ENCODE measurements around the gene GPR78. TPM values are rescaled to one million over a fixed set of nuclear protein-coding genes. Genes with fewer than 3 reads are reported as not detected.

GPR78 gene
- total and polyA plus RNA-seq, 4 donors, result 0.05 to 0.28 TPM; not detected in 2

- Histone ChIP-seq H3K27ac (ENCODE audit: low read depth in 1 of 2, low read length in 1 of 2) (no peak overlapping the region), H3K4me1 (ENCODE audit: control insufficient read depth in 5 of 5, insufficient read depth in 5 of 5, low read length in 5 of 5) (peaks cover 0 to 26% (median 11%) of the 10 kb centered on the region in 5 donors), H3K4me3 (no peak overlapping the region), H3K9ac (ENCODE audit: insufficient read depth in 1 of 2, low read length in 2 of 2) (no peak overlapping the region), H3K27me3 (ENCODE audit: control insufficient read depth in 3 of 3, insufficient read depth in 3 of 3, low read length in 2 of 3) (no peaks in the 10 kb centered on the region), H3K9me3 (ENCODE audit: control insufficient read depth in 4 of 4, insufficient read depth in 3 of 4, low read length in 3 of 4) (no peaks in the 10 kb centered on the region), H3K36me3 (ENCODE audit: control insufficient read depth in 4 of 4, insufficient read depth in 4 of 4, low read length in 4 of 4) (no peaks in the 10 kb centered on the region)
- WGBS, 2 donors, result 92 to 96% methylated on average over 12 of the region's 12 CpGs
- DNase-seq (no peak), ATAC-seq (ENCODE audit: insufficient read depth, low FRiP score) (no peak)
- no peak for TF ChIP-seq CTCF (IDR thresholded peaks at IDR 0.05; ENCODE audit: control extremely low read depth, extremely low read depth)
Observed at GRCh38 chr4:8538076-8538702, 42.0 kb upstream of the GPR78 start.

- no peak overlapping the region for H3K9ac ChIP-seq (ENCODE audit: insufficient read depth in 1 of 2, low read length in 2 of 2)
- H3K4me1 ChIP-seq (ENCODE audit: control insufficient read depth in 5 of 5, insufficient read depth in 5 of 5, low read length in 5 of 5), result peaks cover 0 to 24% (median 11%) of the 10 kb centered on the region in 5 donors
- no peak for DNase-seq
- H3K36me3 ChIP-seq (ENCODE audit: control insufficient read depth in 4 of 4, insufficient read depth in 4 of 4, low read length in 4 of 4), result no peaks in the 10 kb centered on the region
- ATAC-seq (ENCODE audit: insufficient read depth, low FRiP score), result no peak
- no peak overlapping the region for H3K4me3 ChIP-seq
- 83 to 92% methylated on average over 15 of the region's 15 CpGs for WGBS, 2 donors
- TF ChIP-seq CTCF (IDR thresholded peaks at IDR 0.05; ENCODE audit: control extremely low read depth, extremely low read depth), result no peak
- H3K27ac ChIP-seq (ENCODE audit: low read depth in 1 of 2, low read length in 1 of 2), result no peak overlapping the region
- no peaks in the 10 kb centered on the region for H3K9me3 ChIP-seq (ENCODE audit: control insufficient read depth in 4 of 4, insufficient read depth in 3 of 4, low read length in 3 of 4)
- no peaks in the 10 kb centered on the region for H3K27me3 ChIP-seq (ENCODE audit: control insufficient read depth in 3 of 3, insufficient read depth in 3 of 3, low read length in 2 of 3)
Observed at GRCh38 chr4:8538703-8539567, 41.3 kb upstream of the GPR78 start.

- TF ChIP-seq CTCF (IDR thresholded peaks at IDR 0.05; ENCODE audit: control extremely low read depth, extremely low read depth), result no peak
- WGBS, 2 donors, result 88 to 96% methylated on average over 5 of the region's 5 CpGs
- H3K27ac ChIP-seq (ENCODE audit: low read depth in 1 of 2, low read length in 1 of 2), result no peak overlapping the region
- no peaks in the 10 kb centered on the region for H3K36me3 ChIP-seq (ENCODE audit: control insufficient read depth in 4 of 4, insufficient read depth in 4 of 4, low read length in 4 of 4)
- H3K9ac ChIP-seq (ENCODE audit: insufficient read depth in 1 of 2, low read length in 2 of 2), result no peak overlapping the region
- peaks cover 0 to 23% (median 11%) of the 10 kb centered on the region in 5 donors for H3K4me1 ChIP-seq (ENCODE audit: control insufficient read depth in 5 of 5, insufficient read depth in 5 of 5, low read length in 5 of 5)
- ATAC-seq (ENCODE audit: insufficient read depth, low FRiP score) (no peak), DNase-seq (peak in 1 of 3 donors; percentile 6)
- H3K9me3 ChIP-seq (ENCODE audit: control insufficient read depth in 4 of 4, insufficient read depth in 3 of 4, low read length in 3 of 4), result no peaks in the 10 kb centered on the region
- H3K4me3 ChIP-seq, result no peak overlapping the region
- no peaks in the 10 kb centered on the region for H3K27me3 ChIP-seq (ENCODE audit: control insufficient read depth in 3 of 3, insufficient read depth in 3 of 3, low read length in 2 of 3)
Observed at GRCh38 chr4:8539661-8540060, 40.5 kb upstream of the GPR78 start.
